K562 (cell line): Measurements from ENCODE around the gene CCDC9B. TPM values are rescaled to one million over a fixed set of nuclear protein-coding genes. Genes with fewer than 3 reads are reported as not detected.

Experiments
- HDAC1 ChIP-seq, 2 experiments: fragments of 450-650 bp; IDR thresholded peaks; 2 replicates each; pipeline ENCODE4 v1.6.1; 2016 to 2017; ENCODE audit warnings: inconsistent platforms in 1 of 2, mild to moderate bottlenecking in 1 of 2, moderate library complexity in 1 of 2
- HNRNPLL ChIP-seq: fragments of 200-400 bp; formaldehyde crosslinking; IDR thresholded peaks from 2 replicates; pipeline ENCODE4 v1.6.1; 2017; ENCODE audit warnings: low read length, low read depth, mild to moderate bottlenecking; ENCODE audit not compliant: poor library complexity, severe bottlenecking
- KLF13 ChIP-seq: fragments of 450-650 bp; IDR thresholded peaks from 2 replicates; pipeline ENCODE4 v1.6.1; 2016; ENCODE audit warnings: missing genetic modification characterization, low read depth, mild to moderate bottlenecking, missing compliant biosample characterization, moderate library complexity, borderline replicate concordance
- MAX ChIP-seq: sonication (generic); formaldehyde crosslinking; IDR thresholded peaks from 2 replicates; pipeline ENCODE4 v1.9.0; 2022; ENCODE audit warnings: mild to moderate bottlenecking, missing genetic modification reagents
- MITF ChIP-seq: IDR thresholded peaks from 2 replicates; pipeline ENCODE4 v1.6.1; 2014; ENCODE audit warnings: antibody characterized with exemption
- MTA1 ChIP-seq: fragments of 450-650 bp; IDR thresholded peaks from 2 replicates; pipeline ENCODE4 v1.6.1; 2017; ENCODE audit warnings: borderline replicate concordance
- NFXL1 ChIP-seq: fragments of 450-650 bp; formaldehyde crosslinking; IDR thresholded peaks from 2 replicates; pipeline ENCODE4 v1.4.0; 2021; ENCODE audit warnings: mild to moderate bottlenecking
- RB1 ChIP-seq: fragments of 450-650 bp; IDR thresholded peaks from 2 replicates; pipeline ENCODE4 v1.6.1; 2017; ENCODE audit warnings: low read depth, mild to moderate bottlenecking
- SOX6 ChIP-seq: fragments of 450-650 bp; IDR thresholded peaks from 2 replicates; pipeline ENCODE4 v1.6.1; 2014; ENCODE audit warnings: mild to moderate bottlenecking
- TEAD2 ChIP-seq: fragments of 450-650 bp; IDR thresholded peaks from 2 replicates; pipeline ENCODE4 v1.6.1; 2016; ENCODE audit warnings: missing genetic modification characterization, control low read depth, missing compliant biosample characterization
- ZC3H8 ChIP-seq: fragments of 450-650 bp; IDR thresholded peaks from 2 replicates; pipeline ENCODE4 v1.6.1; 2017
- ZNF280B ChIP-seq: fragments of 250-450 bp; sonication (Bioruptor Pico); IDR thresholded peaks from 2 replicates; pipeline ENCODE4 v1.5.1; 2021; ENCODE audit warnings: mild to moderate bottlenecking
- polyA plus RNA-seq, 8 experiments: library from polyadenylated mRNA; depleted of rRNA in 4 of 8; stranded (reverse) in 5 of 8; unstranded in 3 of 8; fragments of >200 nt; fragmentation: Nextera tagmentation in 2 of 8; fragmentation: Illumina TruSeq in 1 of 8; extraction: Ambion mirVana in 2 of 8; extraction: Trizol in 1 of 8; gene quantifications; 2 replicates each; pipeline versions ENCODE4 v1.2.1 to v1.2.3, GENCODE V29; 2011 to 2014; ENCODE audit warnings: inconsistent platforms in 1 of 8, missing spikeins in 1 of 8
- total RNA-seq, 7 experiments: library from RNA; depleted of rRNA in 6 of 7; stranded (reverse); fragments of >200 nt in 6 of 7; fragmentation: Illumina TruSeq in 2 of 7; extraction: Trizol in 2 of 7; gene quantifications; 2 replicates each; pipeline versions ENCODE4 v1.2.1 to v1.2.3, GENCODE V29; 2011 to 2021; ENCODE audit warnings: low replicate concordance in 1 of 7
- TF ChIP-seq, protein P1 (sequence below): fragments of 450-650 bp; IDR thresholded peaks from 2 replicates; pipeline ENCODE4 v1.6.1; 2016; ENCODE audit warnings: low read depth
- TF ChIP-seq, protein P2 (sequence below): fragments of 200-400 bp; formaldehyde crosslinking; IDR thresholded peaks from 2 replicates; pipeline ENCODE4 v1.6.1; 2017; ENCODE audit warnings: mild to moderate bottlenecking, low read depth, low read length, moderate library complexity

The CCDC9B gene
- total and polyA plus RNA-seq, 9 of the 15 experiments (the other 6 are each of a cell fraction or from before 2014, with no cell fraction given) = 0.01 to 0.47 (median 0.15) TPM; not detected in 1

DNA sequence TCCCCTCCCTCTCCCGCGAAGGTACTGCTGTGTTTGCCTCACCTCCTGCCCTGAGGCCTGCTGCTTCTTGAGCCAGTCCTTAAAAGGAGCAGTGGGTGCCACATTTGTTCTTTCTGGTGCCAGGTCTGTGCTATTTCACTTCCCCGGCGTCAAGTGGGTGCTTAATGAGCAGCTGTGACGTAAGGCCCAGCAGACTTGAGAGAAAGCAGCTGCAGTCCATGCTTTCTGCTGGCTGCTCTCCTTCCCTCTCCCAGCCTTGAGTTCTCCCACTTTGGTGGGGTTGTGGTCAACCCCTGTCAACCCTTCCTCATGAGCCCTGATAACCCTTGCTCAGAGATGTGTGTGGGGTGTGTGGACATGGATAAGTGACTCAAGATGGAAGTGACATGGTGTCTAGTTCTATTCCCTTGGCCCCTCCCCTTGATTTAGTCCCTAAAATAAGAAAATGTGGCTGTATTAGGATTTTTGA is 10.3 kb downstream of the CCDC9B start (continued):
- TF ChIP-seq, protein P1, sequence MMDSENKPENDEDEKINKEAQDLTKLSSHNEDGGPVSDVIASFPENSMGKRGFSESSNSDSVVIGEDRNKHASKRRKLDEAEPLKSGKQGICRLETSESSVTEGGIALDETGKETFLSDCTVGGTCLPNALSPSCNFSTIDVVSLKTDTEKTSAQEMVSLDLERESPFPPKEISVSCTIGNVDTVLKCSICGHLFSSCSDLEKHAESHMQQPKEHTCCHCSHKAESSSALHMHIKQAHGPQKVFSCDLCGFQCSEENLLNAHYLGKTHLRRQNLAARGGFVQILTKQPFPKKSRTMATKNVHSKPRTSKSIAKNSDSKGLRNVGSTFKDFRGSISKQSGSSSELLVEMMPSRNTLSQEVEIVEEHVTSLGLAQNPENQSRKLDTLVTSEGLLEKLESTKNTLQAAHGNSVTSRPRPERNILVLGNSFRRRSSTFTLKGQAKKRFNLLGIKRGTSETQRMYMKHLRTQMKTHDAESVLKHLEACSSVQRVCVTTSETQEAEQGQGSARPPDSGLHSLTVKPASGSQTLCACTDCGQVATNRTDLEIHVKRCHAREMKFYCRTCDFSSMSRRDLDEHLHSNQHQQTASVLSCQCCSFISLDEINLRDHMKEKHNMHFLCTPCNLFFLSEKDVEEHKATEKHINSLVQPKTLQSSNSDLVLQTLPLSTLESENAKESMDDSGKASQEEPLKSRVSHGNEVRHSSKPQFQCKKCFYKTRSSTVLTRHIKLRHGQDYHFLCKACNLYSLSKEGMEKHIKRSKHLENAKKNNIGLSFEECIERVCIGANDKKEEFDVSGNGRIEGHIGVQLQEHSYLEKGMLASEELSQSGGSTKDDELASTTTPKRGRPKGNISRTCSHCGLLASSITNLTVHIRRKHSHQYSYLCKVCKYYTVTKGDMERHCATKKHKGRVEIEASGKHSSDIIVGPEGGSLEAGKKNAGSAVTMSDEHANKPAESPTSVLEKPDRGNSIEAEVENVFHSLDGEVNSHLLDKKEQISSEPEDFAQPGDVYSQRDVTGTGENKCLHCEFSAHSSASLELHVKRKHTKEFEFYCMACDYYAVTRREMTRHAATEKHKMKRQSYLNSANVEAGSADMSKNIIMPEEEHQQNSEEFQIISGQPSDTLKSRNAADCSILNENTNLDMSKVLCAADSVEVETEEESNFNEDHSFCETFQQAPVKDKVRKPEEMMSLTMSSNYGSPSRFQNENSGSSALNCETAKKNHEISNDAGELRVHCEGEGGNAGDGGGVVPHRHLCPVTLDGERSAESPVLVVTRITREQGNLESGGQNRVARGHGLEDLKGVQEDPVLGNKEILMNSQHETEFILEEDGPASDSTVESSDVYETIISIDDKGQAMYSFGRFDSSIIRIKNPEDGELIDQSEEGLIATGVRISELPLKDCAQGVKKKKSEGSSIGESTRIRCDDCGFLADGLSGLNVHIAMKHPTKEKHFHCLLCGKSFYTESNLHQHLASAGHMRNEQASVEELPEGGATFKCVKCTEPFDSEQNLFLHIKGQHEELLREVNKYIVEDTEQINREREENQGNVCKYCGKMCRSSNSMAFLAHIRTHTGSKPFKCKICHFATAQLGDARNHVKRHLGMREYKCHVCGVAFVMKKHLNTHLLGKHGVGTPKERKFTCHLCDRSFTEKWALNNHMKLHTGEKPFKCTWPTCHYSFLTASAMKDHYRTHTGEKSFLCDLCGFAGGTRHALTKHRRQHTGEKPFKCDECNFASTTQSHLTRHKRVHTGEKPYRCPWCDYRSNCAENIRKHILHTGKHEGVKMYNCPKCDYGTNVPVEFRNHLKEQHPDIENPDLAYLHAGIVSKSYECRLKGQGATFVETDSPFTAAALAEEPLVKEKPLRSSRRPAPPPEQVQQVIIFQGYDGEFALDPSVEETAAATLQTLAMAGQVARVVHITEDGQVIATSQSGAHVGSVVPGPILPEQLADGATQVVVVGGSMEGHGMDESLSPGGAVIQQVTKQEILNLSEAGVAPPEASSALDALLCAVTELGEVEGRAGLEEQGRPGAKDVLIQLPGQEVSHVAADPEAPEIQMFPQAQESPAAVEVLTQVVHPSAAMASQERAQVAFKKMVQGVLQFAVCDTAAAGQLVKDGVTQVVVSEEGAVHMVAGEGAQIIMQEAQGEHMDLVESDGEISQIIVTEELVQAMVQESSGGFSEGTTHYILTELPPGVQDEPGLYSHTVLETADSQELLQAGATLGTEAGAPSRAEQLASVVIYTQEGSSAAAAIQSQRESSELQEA = no peak
- TF ChIP-seq, protein P2, sequence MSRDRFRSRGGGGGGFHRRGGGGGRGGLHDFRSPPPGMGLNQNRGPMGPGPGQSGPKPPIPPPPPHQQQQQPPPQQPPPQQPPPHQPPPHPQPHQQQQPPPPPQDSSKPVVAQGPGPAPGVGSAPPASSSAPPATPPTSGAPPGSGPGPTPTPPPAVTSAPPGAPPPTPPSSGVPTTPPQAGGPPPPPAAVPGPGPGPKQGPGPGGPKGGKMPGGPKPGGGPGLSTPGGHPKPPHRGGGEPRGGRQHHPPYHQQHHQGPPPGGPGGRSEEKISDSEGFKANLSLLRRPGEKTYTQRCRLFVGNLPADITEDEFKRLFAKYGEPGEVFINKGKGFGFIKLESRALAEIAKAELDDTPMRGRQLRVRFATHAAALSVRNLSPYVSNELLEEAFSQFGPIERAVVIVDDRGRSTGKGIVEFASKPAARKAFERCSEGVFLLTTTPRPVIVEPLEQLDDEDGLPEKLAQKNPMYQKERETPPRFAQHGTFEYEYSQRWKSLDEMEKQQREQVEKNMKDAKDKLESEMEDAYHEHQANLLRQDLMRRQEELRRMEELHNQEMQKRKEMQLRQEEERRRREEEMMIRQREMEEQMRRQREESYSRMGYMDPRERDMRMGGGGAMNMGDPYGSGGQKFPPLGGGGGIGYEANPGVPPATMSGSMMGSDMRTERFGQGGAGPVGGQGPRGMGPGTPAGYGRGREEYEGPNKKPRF = no peak
- peak in 1 of 2 experiments; percentile 58; a peak in 2 of 4 replicates for TF ChIP-seq HDAC1 (IDR thresholded peaks at IDR 0.05)
- TF ChIP-seq MTA1 = 0 out of 2 replicates have a peak, but pooled peaks have one; percentile 31
- TF ChIP-seq SOX6 = 0 out of 2 replicates have a peak, but pooled peaks have one; percentile 33
- no peak for TF ChIP-seq NFXL1 (CRISPR knock-in tag)
- peak; percentile 86 for TF ChIP-seq MAX (CRISPR knock-in tag)
- TF ChIP-seq HNRNPLL = no peak
- no peak; the same call in 1 of the 2 replicates for TF ChIP-seq MITF
- no peak for TF ChIP-seq ZC3H8
- no peak for TF ChIP-seq ZNF280B
- TF ChIP-seq RB1 = no peak
- no peak for TF ChIP-seq TEAD2 (tag)
- TF ChIP-seq KLF13 = no peak
